Non-pigmented ciliary epithelial cell (primary cell): ENCODE data around the gene KIRREL2.
"Not testable (repeated sequence)": the region's sequence is repeated elsewhere in the genome, so short reads cannot be mapped to it uniquely, and the experiment has no call there.

Experiments
- DNase-seq: peaks from one replicate; pipeline ENCODE4 v3.0.0-alpha.2; 2010; ENCODE audit warnings: low read depth

The KIRREL2 gene

DNA sequence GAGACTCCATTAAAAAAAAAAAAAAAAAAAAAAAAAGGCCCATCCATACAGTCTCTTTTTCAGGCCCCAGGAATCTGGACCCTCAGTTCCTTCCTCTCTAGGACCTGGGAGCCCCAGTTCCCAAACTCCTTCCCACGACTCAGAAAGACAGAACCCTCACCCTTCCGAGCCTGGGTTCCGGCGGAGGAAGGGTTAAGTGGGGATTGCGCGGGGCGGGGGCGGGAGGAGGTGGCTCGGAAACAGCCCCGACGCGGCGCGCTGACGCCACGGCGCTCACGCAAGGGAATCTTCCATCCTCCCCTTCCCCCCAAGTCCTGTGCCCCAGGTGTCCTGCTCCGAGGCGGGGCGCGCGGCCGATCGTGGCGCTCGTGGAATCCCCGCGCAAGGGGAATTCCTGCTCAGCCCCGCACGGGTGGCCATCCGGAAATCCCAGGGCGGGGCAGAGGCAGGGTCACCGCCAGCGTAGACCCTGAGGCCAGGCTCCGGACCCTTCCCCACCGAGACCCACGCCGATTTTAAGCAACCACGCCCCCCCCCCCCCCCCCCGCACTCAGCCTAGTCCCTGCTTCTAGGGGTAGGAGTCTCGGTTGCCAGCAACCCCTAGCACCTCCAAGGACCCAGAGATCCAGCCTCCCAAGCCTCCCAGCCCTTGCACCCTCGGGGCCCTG is 43.0 kb downstream of the KIRREL2 start:
- DNase-seq = no peak

DNA sequence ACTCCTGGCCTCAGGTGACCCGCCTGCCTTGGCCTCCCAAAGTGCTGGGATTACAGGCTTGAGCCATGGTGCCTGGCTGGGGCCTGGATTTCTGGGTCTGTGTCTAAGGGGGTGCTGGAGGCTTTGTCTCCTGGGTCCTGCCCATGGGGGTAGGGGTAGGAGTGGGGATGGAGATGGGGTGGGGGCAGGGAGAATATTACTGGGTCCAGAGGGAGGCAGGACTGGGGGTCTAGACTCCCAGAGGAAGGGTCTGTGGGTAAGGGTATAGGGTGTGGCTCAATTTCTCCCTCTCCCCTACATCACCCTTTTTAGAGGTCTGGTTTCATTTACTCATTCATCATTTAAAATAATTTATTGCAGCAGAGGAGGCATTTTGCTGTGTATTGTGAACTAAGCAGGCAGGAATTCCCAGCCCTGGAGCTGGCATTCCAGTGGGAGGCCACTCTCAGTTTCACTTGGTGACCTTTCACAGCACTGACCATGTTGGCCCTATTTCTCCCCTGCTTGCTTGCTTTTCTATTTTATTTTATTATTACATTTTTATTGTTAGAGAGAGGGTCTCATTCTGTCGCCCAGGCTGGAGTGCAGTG is 44.4 kb downstream of the KIRREL2 start:
- no peak for DNase-seq

DNA sequence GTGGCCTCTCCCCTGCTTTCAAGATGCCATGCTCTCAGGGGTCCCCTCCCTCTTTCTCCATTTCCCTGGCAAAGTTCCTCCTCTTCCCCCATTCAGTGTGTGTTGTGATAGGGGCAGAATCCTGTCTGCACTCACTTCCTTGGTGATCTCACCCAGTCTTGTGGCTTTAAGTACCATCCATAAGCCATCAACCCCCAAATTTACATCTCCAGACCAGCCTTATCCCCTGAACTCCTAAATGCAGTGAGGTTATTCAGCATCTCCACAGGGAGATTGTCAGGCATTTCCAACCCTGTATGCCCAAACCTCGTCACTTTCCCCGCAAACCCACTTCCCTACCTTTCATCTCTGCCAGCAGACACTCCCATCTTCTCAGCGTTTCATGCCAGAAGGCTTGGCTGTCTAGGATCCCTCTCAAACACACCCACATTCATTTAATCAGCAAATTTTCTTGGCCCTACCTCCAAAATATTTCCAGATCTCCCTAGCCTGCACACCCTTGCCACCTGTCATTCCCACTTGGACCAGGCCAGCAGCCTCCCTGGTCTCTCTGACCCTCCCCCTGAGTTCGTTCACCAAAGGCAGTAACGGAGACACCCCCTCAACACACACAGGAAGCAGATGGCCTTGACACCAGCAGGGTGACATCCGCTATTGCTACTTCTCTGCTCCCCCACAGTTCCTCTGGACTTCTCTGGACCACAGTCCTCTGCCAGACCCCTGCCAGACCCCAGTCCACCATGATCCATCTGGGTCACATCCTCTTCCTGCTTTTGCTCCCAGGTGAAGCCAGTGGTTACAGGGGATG is 45.3 kb downstream of the KIRREL2 start, which contains the start of gene HCST:
HCST (plus strand) TSS at position 676 of the 808 bp plus-strand sequence; CDS start at position 741, 65 bp downstream.
- no peak for DNase-seq

DNA sequence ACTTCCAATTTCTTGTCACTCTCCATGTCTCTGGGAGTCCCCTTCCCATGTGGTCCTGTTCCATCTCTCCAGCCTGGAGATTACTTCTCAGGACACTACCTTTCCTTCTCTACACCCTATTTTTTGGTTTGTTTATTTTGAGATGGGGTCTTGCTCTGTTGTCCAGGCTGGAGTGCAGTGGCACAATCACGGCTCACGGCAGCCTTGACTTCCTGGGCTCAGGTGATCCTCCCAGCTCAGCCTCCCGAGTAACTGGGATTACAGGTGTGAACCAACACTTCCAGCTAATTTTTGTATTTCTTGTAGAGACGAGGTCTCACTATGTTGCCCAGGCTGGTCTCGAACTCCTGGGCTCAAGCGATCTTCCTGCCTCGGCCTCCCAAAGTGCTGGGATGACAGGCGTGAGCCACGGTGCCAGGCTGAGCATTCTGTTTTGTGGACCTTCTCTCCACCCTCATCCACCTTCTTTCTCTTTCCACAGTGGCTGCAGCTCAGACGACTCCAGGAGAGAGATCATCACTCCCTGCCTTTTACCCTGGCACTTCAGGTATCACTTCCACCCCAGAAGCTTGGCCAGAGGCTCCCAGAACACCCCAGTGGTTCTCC is 46.3 kb downstream of the KIRREL2 start:
- DNase-seq = no peak

DNA sequence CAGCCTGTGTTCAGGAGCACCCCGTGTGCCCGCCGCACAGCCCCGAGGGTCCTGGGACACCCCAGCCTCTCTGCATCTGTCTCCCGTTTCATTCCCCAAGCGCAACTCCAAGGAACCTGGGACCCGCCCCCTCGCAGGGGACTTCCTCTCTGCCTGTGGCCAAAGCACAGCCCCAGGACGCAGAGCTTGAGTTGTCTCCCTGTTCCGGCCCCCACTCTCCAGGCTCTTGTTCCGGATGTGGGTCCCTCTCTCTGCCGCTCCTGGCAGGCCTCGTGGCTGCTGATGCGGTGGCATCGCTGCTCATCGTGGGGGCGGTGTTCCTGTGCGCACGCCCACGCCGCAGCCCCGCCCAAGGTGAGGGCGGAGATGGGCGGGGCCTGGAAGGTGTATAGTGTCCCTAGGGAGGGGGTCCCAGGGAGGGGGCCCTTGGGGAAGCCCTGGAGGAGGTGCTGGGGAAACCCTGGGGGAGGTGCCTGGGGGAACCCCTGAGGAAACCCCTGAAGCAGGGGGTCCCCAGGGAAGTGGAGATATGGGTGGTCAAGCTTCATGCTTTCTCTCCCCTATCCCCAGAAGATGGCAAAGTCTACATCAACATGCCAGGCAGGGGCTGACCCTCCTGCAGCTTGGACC is 47.0 kb downstream of the KIRREL2 start:
- no peak for DNase-seq

DNA sequence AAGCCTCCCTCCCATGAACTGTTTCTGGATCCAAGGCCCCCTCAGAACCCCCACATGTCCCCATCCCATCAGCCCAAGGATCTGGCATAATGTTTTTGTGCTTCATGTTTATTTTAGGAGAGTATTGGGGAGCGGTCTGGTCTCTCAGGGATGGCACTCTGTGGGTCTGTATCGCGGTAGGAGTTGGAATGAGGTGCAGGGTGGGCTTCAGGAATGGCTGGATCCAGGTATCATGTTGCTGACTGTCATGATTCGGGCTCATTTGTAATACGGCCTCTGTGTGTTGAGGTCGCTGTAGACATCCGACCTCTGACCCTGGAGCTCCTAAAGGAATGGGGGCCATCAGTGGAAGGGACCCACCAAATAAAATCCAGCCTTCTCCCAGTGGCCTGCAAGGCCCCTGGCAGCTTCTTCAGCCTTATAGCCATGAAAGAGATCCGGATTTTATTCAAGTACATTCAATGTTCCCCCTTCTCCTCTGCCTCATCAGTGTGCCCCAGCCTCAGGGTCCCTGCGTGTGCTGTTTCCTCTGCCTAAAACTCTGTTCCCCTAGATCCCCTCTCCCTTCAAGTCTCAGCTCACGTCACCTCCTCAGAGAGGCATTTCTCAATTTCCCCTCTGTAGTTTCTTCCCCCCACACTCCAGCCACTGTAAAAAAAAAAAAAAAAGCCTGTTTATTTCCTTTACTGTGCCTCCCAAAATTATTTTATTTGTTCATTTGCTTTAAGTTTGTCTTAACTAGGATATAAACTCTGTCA is 47.8 kb downstream of the KIRREL2 start:
- no peak for DNase-seq

DNA sequence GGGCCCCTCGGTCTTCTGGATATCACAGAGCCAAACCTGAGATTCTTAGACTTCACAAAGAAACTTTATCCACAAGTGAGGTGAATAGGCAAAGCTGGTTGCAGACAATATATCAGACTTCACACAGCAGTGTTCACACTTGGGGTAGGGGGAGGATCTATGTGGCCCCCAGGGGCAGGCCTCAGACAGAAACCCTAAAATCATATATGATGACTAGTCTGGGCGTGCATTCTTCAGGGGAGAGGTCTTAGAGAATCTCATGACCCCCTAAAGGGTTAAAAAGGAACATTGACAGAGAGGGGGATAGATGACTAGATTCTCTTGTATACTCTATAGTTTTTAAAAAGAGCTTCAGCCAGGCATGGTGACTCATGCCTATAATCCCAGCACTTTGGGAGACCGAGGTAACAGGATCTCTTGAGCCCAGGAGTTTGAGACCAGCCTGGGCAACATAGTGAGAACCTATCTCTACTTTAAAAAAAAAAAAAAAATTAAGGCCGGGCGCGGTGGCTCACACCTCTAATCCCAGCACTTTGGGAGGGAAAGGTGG is 48.5 kb downstream of the KIRREL2 start:
- no peak for DNase-seq

DNA sequence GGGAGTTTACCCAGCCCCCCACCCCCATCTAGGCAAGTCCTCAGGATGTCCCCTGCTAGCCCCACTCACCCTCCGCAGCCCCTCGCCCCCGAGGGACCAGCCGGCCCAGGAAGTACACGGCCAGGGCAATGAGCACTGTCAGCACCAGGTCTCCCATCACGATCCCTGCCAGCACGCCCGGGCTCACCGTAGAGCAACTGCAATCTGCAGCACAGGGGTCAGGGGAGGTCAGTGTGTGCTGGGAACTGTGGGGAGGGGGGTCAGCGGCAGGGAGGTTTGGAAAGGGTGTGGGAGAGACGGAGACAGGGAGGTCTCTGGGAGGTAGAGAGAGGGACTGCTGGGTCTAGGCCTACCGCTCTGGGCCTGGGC is 50.6 kb downstream of the KIRREL2 start:
- DNase-seq = no peak

DNA sequence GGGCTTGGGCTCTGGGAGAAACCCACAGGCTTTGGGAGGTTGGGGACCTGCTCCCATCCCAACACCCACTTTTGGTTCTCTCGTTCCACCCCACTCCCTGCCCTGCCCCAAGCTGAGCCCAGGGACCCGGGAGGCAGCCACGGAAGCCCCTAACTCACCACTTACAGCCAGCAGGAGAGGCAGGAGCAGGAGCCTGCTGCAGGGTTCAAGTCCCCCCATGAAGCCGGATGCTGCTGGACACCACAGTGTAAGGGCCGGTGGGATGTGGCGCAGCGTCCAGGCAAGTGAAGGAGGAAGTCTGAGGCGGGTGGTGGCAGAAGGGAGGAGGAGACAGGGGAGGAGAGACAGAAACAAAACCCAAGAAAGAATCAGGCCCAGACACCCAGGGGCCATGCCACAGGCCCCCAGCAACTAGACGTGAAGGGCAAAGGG is 51.3 kb downstream of the KIRREL2 start, which contains the start of gene TYROBP:
TYROBP (minus strand) TSS at position 286 of the 432 bp plus-strand sequence; CDS start at position 219, 67 bp downstream.
- no peak for DNase-seq

DNA sequence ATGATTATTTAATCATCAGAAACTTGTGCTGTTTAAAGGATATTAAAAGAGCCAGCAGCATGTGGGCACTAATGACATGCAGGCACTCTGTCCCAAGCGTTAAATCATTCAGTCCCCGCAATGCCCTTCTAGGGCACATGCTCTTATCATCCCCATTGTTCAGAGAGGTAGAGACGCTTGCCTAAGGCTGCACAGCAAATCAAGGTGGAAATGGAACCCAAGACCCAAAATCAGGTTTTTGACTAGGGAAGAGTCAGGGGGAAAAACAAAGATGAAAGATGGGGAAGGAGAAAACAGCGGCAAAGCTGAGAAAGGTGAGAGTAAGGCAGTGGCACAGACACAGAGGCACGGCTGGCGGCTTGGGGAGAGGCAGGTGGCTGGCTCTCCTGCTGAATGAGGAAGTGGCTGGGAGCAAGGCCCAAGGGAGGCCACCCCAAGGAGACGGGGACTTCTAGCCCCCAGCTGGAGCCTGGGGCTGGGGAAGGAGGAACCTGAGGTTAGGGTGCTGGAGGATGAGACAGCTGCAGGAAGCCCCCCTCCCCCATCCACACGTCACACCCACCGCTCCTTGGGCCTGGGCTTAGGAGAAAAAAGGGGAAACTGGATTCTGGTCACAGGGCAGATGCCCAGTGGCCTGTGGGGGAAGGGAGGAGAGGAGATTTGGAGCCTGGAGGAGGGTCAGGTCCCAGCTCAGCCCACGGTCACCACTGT is 52.4 kb downstream of the KIRREL2 start:
- no peak for DNase-seq

DNA sequence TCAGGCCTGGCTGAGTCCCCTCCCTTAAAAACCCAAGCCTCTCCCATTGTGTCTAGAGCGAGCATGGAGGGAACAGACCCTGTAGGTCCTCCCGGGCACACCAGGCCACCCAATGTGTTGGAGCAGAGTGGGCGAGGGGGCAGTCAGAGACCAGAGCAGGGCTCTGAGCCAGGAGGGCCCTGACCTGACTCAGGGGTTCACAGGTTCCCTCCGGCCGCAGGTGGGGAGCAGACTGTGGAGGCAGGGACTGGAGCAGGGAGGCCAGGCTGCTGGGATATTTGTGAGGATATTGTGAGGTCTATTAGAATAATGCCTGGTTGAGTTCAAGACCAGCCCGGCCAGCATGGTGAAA is 52.9 kb downstream of the KIRREL2 start:
- DNase-seq = no peak

DNA sequence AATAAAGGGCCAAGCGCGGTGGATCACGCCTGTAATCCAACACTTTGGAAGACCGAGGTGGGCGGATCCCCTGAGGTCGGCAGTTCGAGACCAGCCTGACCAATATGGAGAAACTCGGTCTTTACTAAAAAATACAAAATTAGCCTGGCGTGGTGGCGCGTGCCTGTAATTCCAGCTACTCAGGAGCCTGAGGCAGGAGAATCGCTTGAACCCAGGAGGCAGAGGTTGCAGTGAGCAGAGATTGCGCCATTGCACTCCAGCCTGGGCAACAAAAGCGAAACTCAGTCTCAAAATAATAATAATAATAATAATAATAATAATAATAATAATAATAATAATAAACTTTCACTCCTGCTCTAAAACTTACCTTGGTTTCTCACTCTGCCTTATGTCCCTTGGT is 53.6 kb downstream of the KIRREL2 start:
- not testable (repeated sequence) for DNase-seq

DNA sequence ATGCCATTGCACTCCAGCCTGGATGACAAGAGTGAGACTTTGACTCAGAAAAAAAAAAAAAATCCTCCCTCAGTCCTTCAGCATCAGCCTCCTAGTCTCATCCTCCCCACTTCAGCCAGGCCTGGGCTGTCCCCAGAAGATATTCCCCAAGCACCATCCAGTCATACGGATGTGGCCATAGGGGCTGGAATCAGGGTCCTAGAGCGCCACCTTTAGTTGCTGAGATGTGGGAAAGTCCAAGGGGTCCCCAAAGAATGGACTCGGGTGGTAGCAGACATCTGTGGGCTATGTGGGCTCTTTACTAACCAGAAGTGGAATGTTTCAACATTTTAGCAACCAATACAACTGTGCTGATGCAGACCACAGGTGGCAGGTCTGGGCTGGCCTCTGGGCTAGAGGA is 54.5 kb downstream of the KIRREL2 start:
- no peak for DNase-seq

DNA sequence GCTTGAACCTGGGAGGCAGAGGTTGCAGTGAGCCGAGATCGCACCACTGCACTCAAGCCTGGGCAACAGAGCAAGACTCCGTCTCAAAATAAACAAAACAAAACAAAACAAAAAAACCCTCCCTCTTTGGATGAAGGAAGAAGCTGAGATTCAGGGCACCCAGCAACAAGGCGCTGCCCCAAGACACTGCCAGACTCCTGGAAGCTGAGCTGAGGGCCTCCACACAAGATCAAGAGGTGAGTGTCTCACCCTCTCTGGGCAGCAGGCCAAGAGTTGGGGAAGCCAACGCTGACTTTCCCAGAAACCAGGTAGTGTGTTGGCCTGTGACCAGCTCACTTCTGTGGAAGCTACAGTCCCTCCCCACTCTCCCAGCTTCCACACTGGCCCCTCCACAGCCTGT is 55.1 kb downstream of the KIRREL2 start:
- no peak for DNase-seq

DNA sequence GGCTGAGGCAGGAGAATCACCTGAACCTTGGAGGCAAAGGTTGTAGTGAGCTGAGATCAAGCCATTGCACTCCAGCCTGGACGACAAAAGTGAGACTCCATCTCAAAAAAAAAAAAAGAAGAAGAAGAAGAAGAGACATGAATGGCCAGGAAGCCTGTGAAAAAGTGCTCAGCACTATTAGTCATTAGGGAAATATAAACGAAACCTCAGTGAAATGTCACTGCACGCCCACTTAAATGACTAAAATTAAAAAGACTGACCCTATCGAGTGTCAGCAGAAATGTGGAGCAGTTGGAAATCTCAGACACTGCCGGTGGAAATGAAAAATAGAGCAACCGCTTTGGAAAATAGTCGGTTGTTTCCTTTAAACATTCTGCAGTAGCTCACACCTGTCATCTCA is 56.9 kb downstream of the KIRREL2 start:
- DNase-seq = no peak

DNA sequence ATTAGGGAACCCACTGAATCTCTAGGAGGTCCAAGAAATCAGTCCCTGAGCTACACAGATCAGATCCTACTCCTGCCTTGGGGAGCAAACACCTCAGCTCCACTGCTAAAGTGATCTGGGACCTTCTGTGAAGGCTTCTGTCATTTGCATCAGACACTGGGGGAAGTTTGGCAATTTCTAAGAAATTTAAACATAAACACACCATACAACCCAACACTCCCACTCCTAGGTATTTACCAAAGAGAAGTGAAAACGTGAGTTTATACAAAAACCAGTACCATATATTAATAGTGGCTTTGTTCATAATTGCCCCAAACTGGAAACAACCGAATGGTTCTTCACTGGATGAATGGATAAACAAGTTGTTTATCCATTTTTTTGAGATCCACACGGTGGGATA is 58.7 kb downstream of the KIRREL2 start:
- no peak for DNase-seq
